OCI-LY1 (cell line): ENCODE results near the gene AKIRIN2.

Experiments
- H2AFZ ChIP-seq: fragments of 200-600 bp; sonication (generic), shearing (Covaris generic); 2 replicates; pipeline ENCODE4 v1.6.0; 2014; ENCODE audit warnings: antibody characterized with exemption, mild to moderate bottlenecking, low read length
- H3F3A ChIP-seq: fragments of 200-600 bp; sonication (generic), shearing (Covaris generic); 2 replicates; pipeline ENCODE4 v1.6.0; 2014; ENCODE audit warnings: mild to moderate bottlenecking, antibody characterized with exemption, low read length, moderate library complexity; ENCODE audit not compliant: insufficient read depth
- H3K27ac ChIP-seq: fragments of 200-600 bp; sonication (generic); 2 replicates; pipeline ENCODE4 v1.5.1; 2014; ENCODE audit warnings: low read length, mixed run types, mild to moderate bottlenecking, low read depth; ENCODE audit not compliant: poor library complexity, severe bottlenecking
- H3K27me3 ChIP-seq: fragments of 200-600 bp; sonication (generic); 2 replicates; pipeline ENCODE4 v1.6.0; 2014; ENCODE audit warnings: antibody characterized with exemption, mild to moderate bottlenecking, low read length, moderate library complexity; ENCODE audit not compliant: insufficient read depth
- H3K36me3 ChIP-seq: fragments of 200-600 bp; sonication (generic); 2 replicates; pipeline ENCODE4 v1.6.1; 2014; ENCODE audit warnings: mild to moderate bottlenecking, antibody characterized with exemption, low read length, moderate library complexity, mixed read lengths; ENCODE audit not compliant: insufficient read depth
- H3K4me1 ChIP-seq: fragments of 200-600 bp; sonication (generic); 2 replicates; pipeline ENCODE4 v1.5.1; 2014; ENCODE audit warnings: mild to moderate bottlenecking, low read length, moderate library complexity; ENCODE audit not compliant: insufficient read depth, severe bottlenecking
- H3K4me2 ChIP-seq: fragments of 200-600 bp; sonication (generic), shearing (Covaris generic); 2 replicates; pipeline ENCODE4 v1.6.1; 2014; ENCODE audit warnings: low read length
- H3K4me3 ChIP-seq: fragments of 200-600 bp; sonication (generic); 2 replicates; pipeline ENCODE4 v1.5.1; 2014; ENCODE audit warnings: low read length, low read depth, mild to moderate bottlenecking, mixed read lengths; ENCODE audit not compliant: poor library complexity, severe bottlenecking
- H3K79me2 ChIP-seq: fragments of 200-600 bp; shearing (Covaris generic); 2 replicates; pipeline ENCODE4 v1.6.1; 2016; ENCODE audit warnings: mixed run types, low read length, mixed read lengths; ENCODE audit not compliant: insufficient read depth
- H3K9ac ChIP-seq: fragments of 200-600 bp; sonication (generic), shearing (Covaris generic); 2 replicates; pipeline ENCODE4 v1.6.1; 2014; ENCODE audit warnings: mild to moderate bottlenecking, low read length, mixed read lengths
- H3K9me2 ChIP-seq: fragments of 200-600 bp; sonication (generic), shearing (Covaris generic); 2 replicates; pipeline ENCODE4 v1.6.1; 2014; ENCODE audit warnings: low read depth, mild to moderate bottlenecking, low read length, mixed read lengths
- H3K9me3 ChIP-seq: fragments of 200-600 bp; shearing (Covaris generic); 2 replicates; pipeline ENCODE4 v1.6.1; 2014; ENCODE audit warnings: low read length, mixed read lengths
- H4K20me1 ChIP-seq: fragments of 200-600 bp; sonication (generic), shearing (Covaris generic); 2 replicates; pipeline ENCODE4 v1.6.0; 2016; ENCODE audit warnings: mild to moderate bottlenecking, low read length; ENCODE audit not compliant: insufficient read depth
- EZH2 ChIP-seq: fragments of 200-600 bp; sonication (generic), shearing (Covaris generic); IDR thresholded peaks from 2 replicates; pipeline ENCODE4 v1.8.0; 2017; ENCODE audit warnings: borderline replicate concordance, mixed run types, mild to moderate bottlenecking, antibody characterized with exemption, low read length, moderate library complexity, mixed read lengths
- TF ChIP-seq, protein P1 (sequence below): fragments of 200-600 bp; sonication (generic), shearing (Covaris generic); IDR thresholded peaks from 2 replicates; pipeline ENCODE4 v1.5.1; 2017; ENCODE audit warnings: mild to moderate bottlenecking, antibody characterized with exemption, low read length, moderate library complexity, mixed read lengths

The AKIRIN2 gene

DNA sequence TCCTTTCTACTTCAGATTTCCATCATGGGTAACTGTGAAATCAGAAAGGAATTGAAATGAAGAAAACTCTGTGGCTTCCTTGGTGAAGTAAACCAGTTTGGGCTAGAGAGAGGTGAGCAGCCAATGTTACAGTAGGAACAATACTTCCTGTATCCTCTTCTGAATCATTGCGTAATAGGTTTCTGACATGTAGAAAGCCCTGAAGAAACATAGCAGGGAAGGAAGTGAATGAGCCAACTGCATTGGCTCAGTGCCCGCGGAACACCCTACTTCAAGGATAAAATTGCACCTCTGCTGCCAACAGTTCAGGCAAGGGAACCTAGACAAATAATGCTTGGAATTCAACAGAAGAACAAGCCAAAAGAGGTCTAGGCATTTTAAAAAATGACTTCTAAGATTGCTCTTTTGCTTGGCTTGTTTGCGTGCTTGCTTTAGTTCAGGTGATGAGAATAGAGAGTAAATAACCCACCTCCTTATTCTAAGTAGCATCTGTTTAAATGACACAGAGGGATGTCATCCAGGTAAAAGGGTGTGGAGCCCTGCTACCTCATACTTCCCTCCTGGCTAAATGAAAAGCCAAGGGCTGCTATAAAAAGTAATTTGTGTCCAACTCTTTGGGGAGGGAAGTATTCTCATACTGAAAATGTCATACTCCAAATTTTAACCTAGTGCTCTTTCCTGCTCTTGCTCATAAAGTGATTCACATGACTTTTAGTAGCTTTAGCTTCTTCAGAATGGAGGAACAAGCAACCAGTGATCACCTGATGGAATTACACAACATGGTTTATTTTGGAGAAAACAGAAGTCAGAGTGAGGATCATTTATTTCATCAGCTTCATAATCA, 30.0 kb upstream of the AKIRIN2 start:
- H2AFZ ChIP-seq: no peak overlapping the region
- no peaks in the 10 kb centered on the region for H4K20me1 ChIP-seq
- TF ChIP-seq EZH2: no peak
- TF ChIP-seq, protein P1, sequence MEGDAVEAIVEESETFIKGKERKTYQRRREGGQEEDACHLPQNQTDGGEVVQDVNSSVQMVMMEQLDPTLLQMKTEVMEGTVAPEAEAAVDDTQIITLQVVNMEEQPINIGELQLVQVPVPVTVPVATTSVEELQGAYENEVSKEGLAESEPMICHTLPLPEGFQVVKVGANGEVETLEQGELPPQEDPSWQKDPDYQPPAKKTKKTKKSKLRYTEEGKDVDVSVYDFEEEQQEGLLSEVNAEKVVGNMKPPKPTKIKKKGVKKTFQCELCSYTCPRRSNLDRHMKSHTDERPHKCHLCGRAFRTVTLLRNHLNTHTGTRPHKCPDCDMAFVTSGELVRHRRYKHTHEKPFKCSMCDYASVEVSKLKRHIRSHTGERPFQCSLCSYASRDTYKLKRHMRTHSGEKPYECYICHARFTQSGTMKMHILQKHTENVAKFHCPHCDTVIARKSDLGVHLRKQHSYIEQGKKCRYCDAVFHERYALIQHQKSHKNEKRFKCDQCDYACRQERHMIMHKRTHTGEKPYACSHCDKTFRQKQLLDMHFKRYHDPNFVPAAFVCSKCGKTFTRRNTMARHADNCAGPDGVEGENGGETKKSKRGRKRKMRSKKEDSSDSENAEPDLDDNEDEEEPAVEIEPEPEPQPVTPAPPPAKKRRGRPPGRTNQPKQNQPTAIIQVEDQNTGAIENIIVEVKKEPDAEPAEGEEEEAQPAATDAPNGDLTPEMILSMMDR: no peak
- no peak overlapping the region for H3K9ac ChIP-seq
- no peak overlapping the region for H3K4me2 ChIP-seq
- peaks cover 16% of the 10 kb centered on the region for H3K4me1 ChIP-seq
- H3F3A ChIP-seq: 0 out of 2 replicates have a peak, but pooled peaks cover 7% of the 10 kb centered on the region
- H3K9me3 ChIP-seq: no peaks in the 10 kb centered on the region
- H3K79me2 ChIP-seq: no peaks in the 10 kb centered on the region
- H3K4me3 ChIP-seq: no peak overlapping the region
- no peak overlapping the region for H3K27ac ChIP-seq
- H3K36me3 ChIP-seq: no peaks in the 10 kb centered on the region
- H3K9me2 ChIP-seq: no peaks in the 10 kb centered on the region
- H3K27me3 ChIP-seq: no peaks in the 10 kb centered on the region

DNA sequence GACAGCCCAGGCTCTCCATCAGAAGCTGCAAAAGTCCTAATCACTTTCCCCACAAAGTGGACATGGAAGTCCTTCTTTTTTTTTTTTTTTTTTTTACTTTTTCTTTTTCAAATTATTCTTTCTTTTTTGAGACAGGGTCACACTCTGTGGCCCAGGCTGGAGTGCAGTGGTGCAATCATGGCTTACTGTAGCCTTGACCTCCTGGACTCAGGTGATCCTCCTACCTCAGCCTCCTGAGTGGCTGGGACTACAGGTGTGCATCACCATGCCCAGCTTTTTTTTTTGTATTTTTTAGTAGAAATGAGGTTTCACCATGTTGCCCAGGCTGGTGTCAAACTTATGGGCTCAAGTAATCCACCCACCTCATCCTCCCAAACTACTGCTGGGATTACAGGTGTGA, 29.0 kb upstream of the AKIRIN2 start:
- Histone ChIP-seq H4K20me1 (no peaks in the 10 kb centered on the region), H3K27me3 (no peaks in the 10 kb centered on the region), H3K36me3 (no peaks in the 10 kb centered on the region), H3K4me3 (no peak overlapping the region), H3K27ac (no peak overlapping the region), H3K9me3 (no peaks in the 10 kb centered on the region), H3K9me2 (no peaks in the 10 kb centered on the region), H3K4me2 (no peak overlapping the region), H3K9ac (no peak overlapping the region), H3K4me1 (peaks cover 16% of the 10 kb centered on the region), H2AFZ (no peak overlapping the region), H3K79me2 (no peaks in the 10 kb centered on the region), H3F3A (0 out of 2 replicates have a peak, but pooled peaks cover 7% of the 10 kb centered on the region)
- TF ChIP-seq EZH2: no peak

DNA sequence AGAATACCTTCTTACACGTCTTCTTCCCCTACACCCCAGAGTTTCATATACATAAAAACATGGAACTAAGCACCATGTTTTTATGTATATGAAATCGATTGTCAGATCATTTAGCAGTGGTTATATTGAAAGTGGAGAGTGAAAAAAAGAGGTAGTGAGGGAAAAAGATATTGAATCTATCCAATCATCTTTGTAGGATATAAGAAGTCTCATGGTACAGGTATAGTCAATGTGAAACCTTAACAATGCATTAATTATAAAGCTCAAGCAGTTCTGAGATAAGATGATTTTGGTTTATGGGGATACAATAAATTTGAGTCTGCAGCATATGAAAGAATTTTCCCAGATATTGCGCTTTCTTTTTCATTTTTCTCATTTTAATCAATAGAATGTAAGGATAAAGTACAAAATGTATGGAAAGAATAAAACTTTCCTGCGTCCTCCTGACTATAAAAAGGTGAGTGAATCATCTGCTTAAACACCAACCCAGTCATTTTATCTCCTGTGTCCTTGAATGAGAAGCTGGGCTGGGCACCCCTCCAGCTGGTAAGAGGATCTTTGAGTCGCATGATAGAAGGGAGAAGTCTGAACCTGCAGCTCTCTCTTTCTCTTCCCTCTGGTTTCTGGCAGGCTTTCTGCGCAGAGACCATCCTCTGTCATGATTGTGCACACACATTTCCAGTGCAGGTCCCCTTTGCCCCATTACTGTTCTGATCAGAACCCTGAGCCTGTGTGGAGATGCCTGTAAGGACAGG, 28.1 kb upstream of the AKIRIN2 start:
- H3K4me3 ChIP-seq: no peak overlapping the region
- no peaks in the 10 kb centered on the region for H3K36me3 ChIP-seq
- H3K9ac ChIP-seq: no peak overlapping the region
- H3K4me1 ChIP-seq: peaks cover 26% of the 10 kb centered on the region
- H3F3A ChIP-seq: 0 out of 2 replicates have a peak, but pooled peaks cover 7% of the 10 kb centered on the region
- no peaks in the 10 kb centered on the region for H4K20me1 ChIP-seq
- H2AFZ ChIP-seq: no peak overlapping the region
- no peak overlapping the region for H3K27ac ChIP-seq
- H3K4me2 ChIP-seq: no peak overlapping the region
- TF ChIP-seq EZH2: no peak
- TF ChIP-seq, protein P1: no peak
- H3K79me2 ChIP-seq: no peaks in the 10 kb centered on the region
- H3K9me3 ChIP-seq: no peaks in the 10 kb centered on the region
- H3K27me3 ChIP-seq: no peaks in the 10 kb centered on the region
- H3K9me2 ChIP-seq: no peaks in the 10 kb centered on the region
